Activated CD4-positive, alpha-beta T cell treated with anti-CD3 and anti-CD28 coated beads for 36 hours (primary cell): ENCODE measurements around the gene ADAD2. TPM values are rescaled to one million over a fixed set of nuclear protein-coding genes. Genes with fewer than 3 reads are reported as not detected.

ENCODE experiments used
- ATAC-seq: fragments of 200-7000 bp; cut with Tn5 transposase; one replicate; pipeline ENCODE4 v1.10.0; 2021; ENCODE audit warnings: mild to moderate bottlenecking, moderate library complexity
- CTCF ChIA-PET: fragments of 350-600 bp; sonication (Branson Sonifier 250); formaldehyde crosslinking; loops from one replicate; lab custom pipeline; 2021; ENCODE audit warnings: antibody characterized with exemption; lab: Charles Lee
- POLR2A ChIA-PET: fragments of 350-600 bp; sonication (Branson Sonifier 250); formaldehyde crosslinking; loops from one replicate; lab custom pipeline; 2021; ENCODE audit warnings: antibody characterized with exemption, inconsistent platforms; lab: Charles Lee
- DNase-seq: peaks from one replicate; pipeline ENCODE4 v3.0.0-alpha.2; 2020
- H3K27ac Mint-ChIP-seq: one replicate; pipeline ENCODE4 v1.8.0; 2021; ENCODE audit warnings: mixed read lengths
- H3K27me3 Mint-ChIP-seq: one replicate; pipeline ENCODE4 v1.8.0; 2021; ENCODE audit warnings: mixed read lengths
- H3K36me3 Mint-ChIP-seq: one replicate; pipeline ENCODE4 v1.8.0; 2021; ENCODE audit warnings: low read depth, mixed read lengths
- H3K4me1 Mint-ChIP-seq: one replicate; pipeline ENCODE4 v1.8.0; 2021; ENCODE audit warnings: mixed read lengths
- H3K4me3 Mint-ChIP-seq: one replicate; pipeline ENCODE4 v1.8.0; 2021; ENCODE audit warnings: mild to moderate bottlenecking, moderate library complexity, mixed read lengths
- H3K9me3 Mint-ChIP-seq: one replicate; pipeline ENCODE4 v1.8.0; 2021; ENCODE audit warnings: low read depth, mixed read lengths
- intact Hi-C, 2 experiments: fragments of 100-400 bp; cut with DNase I in 1 of 2; cut with micrococcal nuclease in 1 of 2; formaldehyde crosslinking; loops; one replicate each; pipeline versions ENCODE4 v1.14.2 to v1.15.1; 2022 to 2024; cut with DNase I, micrococcal nuclease
- total RNA-seq, 2 experiments: library from RNA; stranded (reverse); gene quantifications; one replicate each; pipeline ENCODE4 v1.2.3, GENCODE V29; 2021

Gene ADAD2
- total RNA-seq, 2 experiments from 2014 or later, result 0.16 to 0.18 TPM

DNA sequence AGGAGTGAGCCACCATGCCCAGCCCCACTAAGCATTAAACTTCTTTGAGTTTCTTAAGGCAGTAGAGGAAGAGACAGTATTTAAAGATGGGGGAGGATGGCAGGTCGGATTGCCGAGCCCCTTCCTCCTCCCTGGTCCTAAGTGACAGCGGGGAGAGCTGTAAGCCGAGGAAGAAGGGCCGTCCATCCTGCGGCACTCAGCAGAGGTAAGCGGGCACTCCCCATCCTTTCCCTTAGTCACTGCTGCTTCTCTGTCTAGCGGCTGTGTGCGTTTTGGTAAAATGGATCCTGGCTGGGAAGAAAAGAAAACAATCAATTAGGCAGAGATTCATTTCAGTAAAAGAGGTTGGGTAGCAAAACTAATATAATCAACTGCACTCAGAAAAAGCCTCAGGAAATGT lies 31.9 kb upstream of the ADAD2 start:
- ChIA-PET CTCF (no interaction called here), POLR2A (no interaction called here)
- Mint-ChIP-seq H3K36me3 (no peaks in the 10 kb centered on the region), H3K4me1 (peaks cover 2% of the 10 kb centered on the region), H3K4me3 (no peak overlapping the region), H3K9me3 (no peaks in the 10 kb centered on the region), H3K27ac (no peak overlapping the region), H3K27me3 (peaks cover 21% of the 10 kb centered on the region)
- intact Hi-C loops, result no loop called here
- DNase-seq, result no peak
- ATAC-seq, result no peak

DNA sequence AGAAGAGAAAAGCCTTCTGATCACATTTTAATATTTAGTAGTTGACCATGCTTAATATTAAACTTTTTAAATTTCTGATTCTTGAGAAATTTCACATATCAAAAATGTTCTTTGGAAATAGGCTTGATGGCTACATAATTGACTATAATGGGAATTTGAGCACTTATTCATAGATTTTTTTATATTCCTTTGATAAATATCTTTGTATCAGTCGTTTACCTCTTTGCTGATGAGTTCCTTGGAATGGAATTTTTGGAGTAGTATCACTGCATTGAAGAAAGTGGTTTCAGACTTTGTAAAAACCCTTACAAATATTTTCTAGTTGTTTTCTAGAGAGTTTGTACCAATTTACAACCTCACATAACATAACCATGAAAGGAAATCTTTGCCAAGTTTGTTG lies 31.2 kb upstream of the ADAD2 start:
- Mint-ChIP-seq H3K36me3 (no peaks in the 10 kb centered on the region), H3K9me3 (no peaks in the 10 kb centered on the region), H3K27me3 (peaks cover 24% of the 10 kb centered on the region), H3K27ac (no peak overlapping the region), H3K4me1 (peaks cover 2% of the 10 kb centered on the region), H3K4me3 (no peak overlapping the region)
- DNase-seq, result no peak
- no peak for ATAC-seq
- ChIA-PET CTCF (interaction anchor here (0.6 kb wide), 1 partner anchor 579 kb away, joined by 3 read pairs; no protein-coding TSS in a partner anchor), POLR2A (no interaction called here)
- intact Hi-C loops, result no loop called here

DNA sequence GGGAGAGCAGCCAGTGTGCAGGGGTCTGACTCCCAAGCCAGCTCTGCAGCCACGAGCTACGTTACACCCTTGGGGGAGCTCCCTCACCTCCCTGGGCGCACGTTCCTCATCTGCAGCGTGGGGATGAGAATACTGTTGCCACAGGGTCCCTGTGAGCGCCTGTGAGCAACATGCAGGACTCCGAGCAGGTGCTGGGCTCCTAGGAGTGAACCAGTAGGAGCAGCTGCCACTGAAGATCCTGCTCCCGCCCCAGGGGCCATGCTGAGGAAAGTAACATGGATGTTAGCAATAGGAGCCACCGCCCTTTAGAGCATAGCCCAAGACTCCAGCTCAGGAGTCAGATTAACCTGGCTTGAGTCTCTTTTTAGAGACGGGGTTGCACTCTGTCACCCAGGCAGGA lies 29.9 kb upstream of the ADAD2 start:
- no peak overlapping the region for H3K27ac Mint-ChIP-seq
- H3K36me3 Mint-ChIP-seq, result no peaks in the 10 kb centered on the region
- intact Hi-C loops, result no loop called here
- peaks cover 25% of the 10 kb centered on the region for H3K27me3 Mint-ChIP-seq
- DNase-seq, result no peak
- POLR2A ChIA-PET, result no interaction called here
- no peak overlapping the region for H3K4me3 Mint-ChIP-seq
- no peaks in the 10 kb centered on the region for H3K9me3 Mint-ChIP-seq
- peaks cover 2% of the 10 kb centered on the region for H3K4me1 Mint-ChIP-seq
- CTCF ChIA-PET, result interaction anchor here (0.8 to 1.4 kb wide), 2 partner anchors 15 to 98 kb away, joined by 3 to 4 read pairs; no protein-coding TSS in a partner anchor
- no peak for ATAC-seq

DNA sequence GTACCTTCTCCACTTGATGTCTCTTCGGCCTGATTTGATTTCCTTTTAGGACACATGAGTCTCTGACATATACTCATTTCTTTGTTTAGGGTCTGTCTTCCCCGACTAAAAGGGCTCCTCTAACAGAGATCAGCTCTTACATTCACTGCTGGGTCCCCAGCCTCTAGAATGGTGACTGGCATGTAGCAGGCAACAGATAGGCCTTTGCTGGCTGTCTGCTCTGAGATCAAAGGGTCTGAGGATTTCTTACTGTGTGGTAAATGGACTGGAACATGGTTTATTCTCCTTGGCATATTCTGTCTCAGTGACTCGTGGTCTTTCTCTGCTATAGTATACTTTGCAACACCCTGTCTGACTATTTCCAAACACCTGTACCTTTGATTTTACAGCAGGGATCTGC lies 29.2 kb upstream of the ADAD2 start:
- H3K36me3 Mint-ChIP-seq, result no peaks in the 10 kb centered on the region
- H3K27me3 Mint-ChIP-seq, result peaks cover 23% of the 10 kb centered on the region
- H3K4me1 Mint-ChIP-seq, result no peaks in the 10 kb centered on the region
- no peaks in the 10 kb centered on the region for H3K9me3 Mint-ChIP-seq
- H3K4me3 Mint-ChIP-seq, result no peak overlapping the region
- POLR2A ChIA-PET, result no interaction called here
- H3K27ac Mint-ChIP-seq, result no peak overlapping the region
- CTCF ChIA-PET, result interaction anchor here (0.8 to 1.4 kb wide), 2 partner anchors 14 to 99 kb away, joined by 3 to 4 read pairs; no protein-coding TSS in a partner anchor
- no peak for DNase-seq
- intact Hi-C loops, result no loop called here
- ATAC-seq, result no peak

DNA sequence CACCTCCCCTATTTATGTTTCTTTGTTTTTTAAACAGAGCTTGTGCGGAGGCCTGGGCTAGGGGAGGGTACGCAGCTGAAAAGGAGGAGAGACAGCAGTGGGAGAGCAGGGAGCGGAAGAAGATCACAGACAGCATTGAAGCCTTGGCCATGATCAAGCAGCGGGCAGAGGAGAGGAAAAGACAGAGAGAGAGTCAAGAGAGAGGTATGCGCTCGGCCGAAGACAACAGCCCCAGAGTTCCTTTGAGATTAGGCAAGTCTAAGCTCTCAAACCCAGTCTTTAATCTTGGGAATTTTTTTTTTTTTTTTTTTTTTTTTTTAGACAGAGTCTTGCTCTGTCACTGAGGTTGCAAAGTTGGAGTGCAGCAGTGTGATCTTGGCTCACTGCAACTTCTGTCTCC lies 25.2 kb upstream of the ADAD2 start:
- DNase-seq, result no peak
- Mint-ChIP-seq H3K36me3 (no peaks in the 10 kb centered on the region), H3K27me3 (peaks cover 22% of the 10 kb centered on the region), H3K27ac (no peak overlapping the region), H3K4me3 (no peak overlapping the region), H3K9me3 (no peaks in the 10 kb centered on the region), H3K4me1 (no peaks in the 10 kb centered on the region)
- ChIA-PET CTCF (interaction anchor here (0.6 to 2.1 kb wide), 3 partner anchors 9 to 77 kb away, joined by 3 to 8 read pairs (median 3); no protein-coding TSS in a partner anchor), POLR2A (no interaction called here)
- ATAC-seq, result no peak
- intact Hi-C loops, result no loop called here

DNA sequence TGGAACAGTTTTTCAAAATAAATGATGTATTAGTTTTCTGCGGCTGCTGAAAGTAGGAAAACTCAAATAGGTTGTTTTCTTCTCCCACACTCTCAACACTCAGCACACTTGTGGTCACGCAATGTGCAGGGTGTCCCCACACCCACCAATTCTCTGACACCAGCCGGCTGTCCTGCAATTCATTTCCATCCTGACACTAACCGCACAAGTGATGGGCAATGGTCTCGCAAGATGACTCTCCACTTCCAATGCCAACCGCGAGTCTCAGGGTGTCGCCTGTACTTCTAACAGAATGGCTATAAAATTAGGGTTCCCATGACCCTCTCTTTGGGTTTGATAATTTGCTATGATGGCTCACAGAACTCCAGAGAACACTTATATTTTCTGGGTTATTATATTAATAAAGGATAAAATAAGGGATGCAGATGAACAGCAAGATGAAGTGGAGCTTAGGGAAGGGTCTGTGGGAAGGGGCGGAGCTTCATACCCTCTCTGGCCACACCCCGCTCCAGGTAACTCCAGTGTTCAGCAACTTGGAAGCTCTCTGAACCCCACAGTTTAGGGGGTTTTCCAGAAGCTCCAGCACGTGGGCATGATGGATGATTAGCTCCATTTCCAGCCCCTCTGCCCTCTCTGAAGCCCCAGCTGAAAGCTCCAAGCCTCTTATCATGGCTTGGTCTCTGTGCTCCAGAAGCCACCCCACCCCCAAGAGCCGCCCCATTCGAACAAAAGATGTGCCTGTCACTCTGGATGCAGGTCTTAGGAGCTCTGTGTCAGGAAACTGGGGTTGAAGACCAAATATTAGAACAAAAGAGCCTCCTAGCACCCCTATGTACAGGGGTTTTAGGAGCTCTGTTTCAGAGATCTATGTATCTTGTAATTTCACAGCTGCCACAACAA lies 23.9 kb upstream of the ADAD2 start:
- Mint-ChIP-seq H3K27ac (no peak overlapping the region), H3K4me1 (no peaks in the 10 kb centered on the region), H3K36me3 (no peaks in the 10 kb centered on the region), H3K4me3 (no peak overlapping the region), H3K27me3 (peaks cover 20% of the 10 kb centered on the region), H3K9me3 (no peaks in the 10 kb centered on the region)
- POLR2A ChIA-PET, result no interaction called here
- peak; percentile 70 for ATAC-seq
- DNase-seq, result peak; percentile 59
- intact Hi-C loops, result no loop called here
- CTCF ChIA-PET, result interaction anchor here (0.6 to 2.1 kb wide), 8 partner anchors 9 to 327 kb away, joined by 3 to 8 read pairs (median 4); no protein-coding TSS in a partner anchor

DNA sequence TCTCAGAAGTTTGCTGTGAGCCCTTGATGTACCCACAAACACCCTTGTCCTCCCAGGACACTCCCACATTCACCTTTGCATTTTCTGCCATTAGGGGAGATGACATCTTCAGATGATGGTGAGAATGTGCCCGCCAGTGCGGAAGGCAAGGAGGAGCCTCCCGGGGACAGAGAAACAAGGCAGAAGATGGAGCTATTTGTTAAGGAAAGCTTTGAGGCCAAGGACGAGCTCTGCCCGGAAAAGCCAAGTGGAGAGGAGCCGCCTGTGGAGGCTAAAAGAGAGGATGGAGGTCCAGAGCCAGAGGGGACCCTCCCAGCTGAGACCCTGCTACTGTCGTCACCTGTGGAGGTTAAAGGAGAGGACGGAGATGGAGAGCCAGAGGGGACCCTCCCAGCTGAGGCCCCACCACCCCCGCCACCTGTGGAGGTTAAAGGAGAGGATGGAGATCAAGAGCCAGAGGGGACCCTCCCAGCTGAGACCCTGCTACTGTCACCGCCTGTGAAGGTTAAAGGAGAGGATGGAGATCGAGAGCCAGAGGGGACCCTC lies 21.1 kb upstream of the ADAD2 start:
- DNase-seq (no peak), ATAC-seq (no peak)
- Mint-ChIP-seq H3K4me1 (no peaks in the 10 kb centered on the region), H3K4me3 (no peak overlapping the region), H3K27me3 (peaks cover 15% of the 10 kb centered on the region), H3K9me3 (no peaks in the 10 kb centered on the region), H3K36me3 (no peaks in the 10 kb centered on the region), H3K27ac (no peak overlapping the region)
- intact Hi-C loops, result no loop called here
- ChIA-PET CTCF (interaction anchor here (0.6 to 1.6 kb wide), 9 partner anchors 14 to 343 kb away, joined by 3 to 7 read pairs (median 3); partner anchors contain the start of gene MBTPS1), POLR2A (interaction anchor here (0.6 kb wide), 1 partner anchor 327 kb away, joined by 4 read pairs; no protein-coding TSS in a partner anchor)

DNA sequence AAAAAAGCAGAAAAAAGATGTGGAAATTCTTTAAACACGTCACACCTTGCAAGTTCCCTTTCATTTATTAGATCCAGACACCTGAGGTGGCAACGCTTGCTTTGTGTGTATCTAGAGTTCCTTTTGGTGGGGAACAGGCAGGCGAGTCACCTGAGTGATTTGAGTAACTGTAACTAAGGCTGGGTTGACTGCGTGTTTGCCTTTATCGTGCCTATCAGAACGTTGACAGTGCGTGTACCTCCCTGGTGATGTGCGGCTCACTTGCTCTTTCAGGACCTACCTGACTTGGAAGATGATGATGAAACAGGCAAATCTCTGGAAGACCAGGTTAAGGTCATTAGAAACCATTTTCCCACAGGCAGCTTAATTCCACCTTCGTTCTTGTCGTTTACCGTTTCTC lies 16.6 kb upstream of the ADAD2 start:
- Mint-ChIP-seq H3K27ac (no peak overlapping the region), H3K36me3 (peaks cover 8% of the 10 kb centered on the region), H3K9me3 (no peaks in the 10 kb centered on the region), H3K4me1 (peaks cover 19% of the 10 kb centered on the region), H3K4me3 (no peak overlapping the region), H3K27me3 (peaks cover 7% of the 10 kb centered on the region)
- ChIA-PET CTCF (interaction anchor here (1.1 to 7.7 kb wide), 7 partner anchors 8 to 88 kb away, joined by 3 to 100 read pairs (median 10); partner anchors contain the start of genes MBTPS1 and TAF1C), POLR2A (no interaction called here)
- intact Hi-C loops, result loop anchor here in 1 of 2 experiments (2.0 kb wide), 1 partner anchor 58 kb away; the partner anchor contains the start of gene MBTPS1
- ATAC-seq (no peak), DNase-seq (no peak)

DNA sequence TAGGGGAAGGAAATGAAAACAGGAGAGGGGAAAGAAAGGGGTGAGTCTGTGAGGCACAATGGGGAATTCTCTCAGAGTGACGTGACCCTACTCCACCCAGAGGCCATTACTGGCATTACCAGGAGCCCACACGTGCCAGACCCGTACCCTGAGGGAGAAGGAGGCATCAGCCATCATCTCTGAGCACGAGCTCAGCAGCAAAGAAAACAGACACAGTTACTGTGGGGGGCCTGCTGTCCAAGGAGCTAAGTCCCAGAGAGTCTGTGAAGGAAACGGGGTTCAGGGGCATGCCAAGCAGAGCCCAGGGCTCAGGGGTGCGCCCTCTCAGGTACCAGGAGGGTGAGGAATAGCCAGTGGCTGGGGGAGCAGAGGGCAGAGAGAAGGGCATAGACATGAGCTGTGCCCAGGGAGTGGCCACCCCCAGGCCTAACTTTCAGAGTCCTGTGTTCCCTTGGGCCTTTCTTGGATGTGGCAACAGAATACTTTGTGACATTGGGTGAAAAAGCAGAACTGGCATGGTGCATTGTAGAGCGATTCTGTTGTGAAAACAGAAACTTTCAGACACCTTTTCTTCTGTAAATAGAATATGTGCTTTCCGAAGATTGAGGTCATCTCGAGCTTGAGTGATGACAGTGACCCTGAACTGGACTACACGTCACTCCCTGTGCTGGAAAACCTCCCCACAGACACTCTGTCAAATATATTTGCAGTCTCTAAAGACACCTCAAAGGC lies 15.4 kb upstream of the ADAD2 start:
- POLR2A ChIA-PET, result interaction anchor here (1.0 kb wide), 1 partner anchor 12 kb away, joined by 3 read pairs; the partner anchor contains the start of gene TAF1C
- H3K27ac Mint-ChIP-seq, result no peak overlapping the region
- peak; percentile 81 for DNase-seq

DNA sequence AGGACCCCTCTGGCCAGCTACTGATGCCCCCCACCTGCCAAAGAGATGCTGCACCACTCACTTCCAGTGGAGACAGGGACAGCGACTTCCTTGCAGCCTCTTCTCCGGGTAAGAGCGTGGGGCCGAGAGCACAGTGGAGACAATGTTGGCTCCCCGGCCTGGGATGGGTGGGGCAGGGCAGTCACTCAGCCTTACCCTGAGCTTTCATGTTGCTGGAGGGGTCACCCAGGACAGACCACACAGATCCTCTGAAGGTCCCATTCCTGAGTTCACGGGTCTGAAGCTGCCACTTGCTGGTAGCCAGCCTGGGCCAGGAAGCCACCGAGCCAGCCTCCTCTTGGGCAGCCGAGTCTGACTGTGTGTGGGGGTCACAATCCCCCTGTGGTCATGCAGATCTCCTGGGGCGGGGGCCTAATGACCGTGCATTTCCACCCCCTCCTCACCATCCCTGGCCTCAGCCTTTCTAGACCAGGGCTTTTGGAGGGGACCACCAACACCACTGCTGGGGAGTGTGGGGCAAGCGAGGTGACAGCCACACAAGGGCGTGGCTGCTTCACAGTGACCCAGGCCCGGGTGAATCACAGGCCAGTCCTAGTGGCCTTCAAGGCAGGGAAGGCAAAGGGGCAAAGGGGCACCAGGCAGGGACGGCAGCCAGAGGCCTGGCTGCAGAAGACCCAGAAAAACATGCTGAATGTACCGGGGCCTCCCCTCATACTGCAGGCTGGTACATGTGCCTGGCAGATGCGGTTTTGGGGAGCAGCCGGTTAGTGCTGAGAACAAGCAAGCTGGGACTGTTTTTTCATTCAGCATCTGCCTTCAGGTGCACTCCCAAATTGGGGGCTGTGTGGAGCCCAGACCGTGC lies 14.5 kb upstream of the ADAD2 start:
- DNase-seq (no peak), ATAC-seq (no peak)
- no peaks in the 10 kb centered on the region for H3K9me3 Mint-ChIP-seq
- H3K27ac Mint-ChIP-seq, result no peak overlapping the region
- peaks cover 2% of the 10 kb centered on the region for H3K27me3 Mint-ChIP-seq
- peaks cover 8% of the 10 kb centered on the region for H3K36me3 Mint-ChIP-seq
- peaks cover 19% of the 10 kb centered on the region for H3K4me1 Mint-ChIP-seq
- ChIA-PET POLR2A (no interaction called here), CTCF (interaction anchor here (0.6 to 7.7 kb wide), 14 partner anchors 9 to 529 kb away, joined by 3 to 100 read pairs (median 4); partner anchors contain the start of genes MBTPS1 and TAF1C)
- intact Hi-C loops, result loop anchor here in 1 of 2 experiments (5.0 kb wide), 1 partner anchor 34 kb away; no protein-coding TSS in a partner anchor
- no peak overlapping the region for H3K4me3 Mint-ChIP-seq

More for the DNA sequence above, 15.4 kb upstream of the ADAD2 start:
- Mint-ChIP-seq H3K27me3 (peaks cover 2% of the 10 kb centered on the region), H3K36me3 (peaks cover 8% of the 10 kb centered on the region), H3K9me3 (no peaks in the 10 kb centered on the region), H3K4me1 (peaks cover 19% of the 10 kb centered on the region), H3K4me3 (no peak overlapping the region)
- peak; percentile 93 for ATAC-seq
- intact Hi-C loops, result loop anchor here (1.0 to 5.0 kb wide), 5 partner anchors 33 to 219 kb away; partner anchors contain the start of gene MBTPS1 (in 1 of the 2)
- CTCF ChIA-PET, result interaction anchor here (0.6 to 7.7 kb wide), 16 partner anchors 9 to 530 kb away, joined by 3 to 100 read pairs (median 4); partner anchors contain the start of genes MBTPS1 and TAF1C
